Measurements from ENCODE around the gene SDC4.

DNA sequence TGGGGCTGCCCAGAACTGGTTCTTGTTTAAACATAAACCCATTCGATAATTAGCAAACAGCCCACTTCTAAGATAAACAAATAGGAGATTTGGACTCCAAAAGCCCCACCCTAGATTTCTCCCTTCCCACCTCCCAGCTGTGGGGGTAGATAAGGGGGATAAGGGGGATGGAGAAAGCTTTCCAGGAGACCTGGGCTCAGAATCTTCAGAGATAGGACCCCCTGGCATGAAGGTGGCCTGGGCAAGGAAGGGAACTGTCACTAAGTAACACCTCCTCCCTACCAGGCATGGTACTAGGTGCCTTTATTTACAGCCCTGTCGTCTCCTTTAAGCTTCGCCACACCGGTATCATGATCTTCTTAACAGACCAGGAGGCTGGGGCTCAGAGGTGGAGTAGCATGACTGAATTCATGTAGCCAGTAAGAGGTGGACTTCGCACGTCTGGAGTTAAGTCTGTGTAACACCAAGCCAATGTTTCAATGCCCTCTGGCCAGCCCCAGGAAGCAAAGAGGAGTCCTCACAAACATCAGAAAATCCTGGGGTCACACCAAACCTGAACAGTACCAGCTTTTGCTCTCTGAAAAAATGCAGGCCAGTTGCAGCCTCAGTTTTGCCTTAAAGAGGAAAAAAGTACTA lies 4.6 kb downstream of the SDC4 start:
- TF ChIP-seq, protein P1, sequence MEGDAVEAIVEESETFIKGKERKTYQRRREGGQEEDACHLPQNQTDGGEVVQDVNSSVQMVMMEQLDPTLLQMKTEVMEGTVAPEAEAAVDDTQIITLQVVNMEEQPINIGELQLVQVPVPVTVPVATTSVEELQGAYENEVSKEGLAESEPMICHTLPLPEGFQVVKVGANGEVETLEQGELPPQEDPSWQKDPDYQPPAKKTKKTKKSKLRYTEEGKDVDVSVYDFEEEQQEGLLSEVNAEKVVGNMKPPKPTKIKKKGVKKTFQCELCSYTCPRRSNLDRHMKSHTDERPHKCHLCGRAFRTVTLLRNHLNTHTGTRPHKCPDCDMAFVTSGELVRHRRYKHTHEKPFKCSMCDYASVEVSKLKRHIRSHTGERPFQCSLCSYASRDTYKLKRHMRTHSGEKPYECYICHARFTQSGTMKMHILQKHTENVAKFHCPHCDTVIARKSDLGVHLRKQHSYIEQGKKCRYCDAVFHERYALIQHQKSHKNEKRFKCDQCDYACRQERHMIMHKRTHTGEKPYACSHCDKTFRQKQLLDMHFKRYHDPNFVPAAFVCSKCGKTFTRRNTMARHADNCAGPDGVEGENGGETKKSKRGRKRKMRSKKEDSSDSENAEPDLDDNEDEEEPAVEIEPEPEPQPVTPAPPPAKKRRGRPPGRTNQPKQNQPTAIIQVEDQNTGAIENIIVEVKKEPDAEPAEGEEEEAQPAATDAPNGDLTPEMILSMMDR (IDR thresholded peaks at IDR 0.05 in 4 of 5, conservative IDR thresholded peaks at IDR 0.05 in 1 of 5), result no peak
- no peak for TF ChIP-seq POLR2A (IDR thresholded peaks at IDR 0.05)
